PC-9 (cell line): ENCODE data around the gene PRDM12.

ENCODE experiments used
- EZH2 ChIP-seq: fragments of 200-600 bp; sonication (generic); IDR thresholded peaks from 2 replicates; pipeline ENCODE4 v1.8.0; 2017; ENCODE audit warnings: antibody characterized with exemption, low read depth
- TF ChIP-seq, protein P1 (sequence below): fragments of 200-600 bp; sonication (generic); conservative IDR thresholded peaks from 2 replicates; pipeline ENCODE4 v1.6.1; 2017; ENCODE audit warnings: mixed run types, antibody characterized with exemption, mild to moderate bottlenecking, moderate library complexity

DNA sequence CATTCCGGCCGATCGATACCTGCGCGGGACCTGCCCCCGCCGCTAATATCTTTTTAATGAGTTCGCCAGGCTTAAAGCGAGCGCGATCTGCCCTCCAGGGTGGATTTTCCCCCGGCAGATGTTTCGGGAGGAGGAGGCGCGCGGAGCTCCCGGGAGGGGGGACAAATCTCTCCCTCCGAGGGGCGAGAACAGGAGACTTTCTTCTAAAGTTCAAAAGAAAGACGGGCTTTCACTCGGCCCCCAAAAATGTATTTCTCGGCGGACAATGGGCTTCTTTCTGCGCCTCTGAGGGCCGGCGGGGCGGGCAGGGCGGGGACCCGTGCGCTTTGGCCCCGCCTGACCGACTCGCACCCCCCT is 4.1 kb upstream of the PRDM12 start:
- TF ChIP-seq, protein P1, sequence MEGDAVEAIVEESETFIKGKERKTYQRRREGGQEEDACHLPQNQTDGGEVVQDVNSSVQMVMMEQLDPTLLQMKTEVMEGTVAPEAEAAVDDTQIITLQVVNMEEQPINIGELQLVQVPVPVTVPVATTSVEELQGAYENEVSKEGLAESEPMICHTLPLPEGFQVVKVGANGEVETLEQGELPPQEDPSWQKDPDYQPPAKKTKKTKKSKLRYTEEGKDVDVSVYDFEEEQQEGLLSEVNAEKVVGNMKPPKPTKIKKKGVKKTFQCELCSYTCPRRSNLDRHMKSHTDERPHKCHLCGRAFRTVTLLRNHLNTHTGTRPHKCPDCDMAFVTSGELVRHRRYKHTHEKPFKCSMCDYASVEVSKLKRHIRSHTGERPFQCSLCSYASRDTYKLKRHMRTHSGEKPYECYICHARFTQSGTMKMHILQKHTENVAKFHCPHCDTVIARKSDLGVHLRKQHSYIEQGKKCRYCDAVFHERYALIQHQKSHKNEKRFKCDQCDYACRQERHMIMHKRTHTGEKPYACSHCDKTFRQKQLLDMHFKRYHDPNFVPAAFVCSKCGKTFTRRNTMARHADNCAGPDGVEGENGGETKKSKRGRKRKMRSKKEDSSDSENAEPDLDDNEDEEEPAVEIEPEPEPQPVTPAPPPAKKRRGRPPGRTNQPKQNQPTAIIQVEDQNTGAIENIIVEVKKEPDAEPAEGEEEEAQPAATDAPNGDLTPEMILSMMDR, result no peak
- no peak for TF ChIP-seq EZH2
